Thoracic aorta (tissue), 2 donors: ENCODE measurements around the gene GATM. TPM values are rescaled to one million over a fixed set of nuclear protein-coding genes. Genes with fewer than 3 reads are reported as not detected.

Experiments
- ATAC-seq: fragments of 150-250 bp; one replicate; pipeline ENCODE4 v1.8.0; 2017; ENCODE audit warnings: low read depth; ENCODE audit not compliant: insufficient number of reproducible peaks, low FRiP score
- DNase-seq: peaks from one replicate; pipeline ENCODE4 v3.0.0-alpha.2; 2020; ENCODE audit warnings: low spot score
- H3K27ac ChIP-seq, 2 donors: fragments of 200-600 bp; sonication (generic); 1 replicate in 1 of 2; 2 replicates in 1 of 2; pipeline ENCODE4 v1.5.1; 2016; ENCODE audit warnings: mild to moderate bottlenecking in 2 of 2, moderate library complexity in 2 of 2
- H3K27me3 ChIP-seq: fragments of 200-600 bp; sonication (generic); replicated peaks from 2 replicates; pipeline ENCODE4 v1.6.0; 2016; ENCODE audit warnings: mild to moderate bottlenecking; ENCODE audit not compliant: insufficient read depth
- H3K36me3 ChIP-seq: fragments of 200-600 bp; sonication (generic); one replicate; pipeline ENCODE4 v1.5.1; 2016
- H3K4me1 ChIP-seq, 2 donors: fragments of 200-600 bp; sonication (generic); 1 replicate in 1 of 2; 2 replicates in 1 of 2; pipeline versions ENCODE4 v1.5.1 to v1.6.0; 2016; ENCODE audit warnings: low read depth in 2 of 2, mild to moderate bottlenecking in 1 of 2; ENCODE audit not compliant: control insufficient read depth in 1 of 2
- H3K4me3 ChIP-seq: fragments of 200-600 bp; sonication (generic); 2 replicates; pipeline ENCODE4 v1.5.1; 2016; ENCODE audit warnings: mild to moderate bottlenecking
- H3K9me3 ChIP-seq: fragments of 200-600 bp; sonication (generic); 2 replicates; pipeline ENCODE4 v1.5.1; 2016
- CTCF ChIP-seq: fragments of 200-600 bp; sonication (generic); IDR thresholded peaks from one replicate; pipeline ENCODE4 v1.5.1; 2019; ENCODE audit warnings: antibody characterized with exemption
- total RNA-seq, 2 donors: library from RNA; depleted of rRNA; stranded (reverse); fragments of >200 nt; gene quantifications; one replicate each; pipeline versions ENCODE4 v1.1.0 to v1.2.3, GENCODE V29; 2016

The GATM gene
- total RNA-seq, 2 donors from 2014 or later, result 25.0 to 27.6 TPM

GRCh38 chr15:45393851-45394250, 15.5 kb upstream of the GATM start:
- TF ChIP-seq CTCF, result no peak
- no peak overlapping the region for H3K27ac ChIP-seq
- no peaks in the 10 kb centered on the region for H3K36me3 ChIP-seq
- no peak overlapping the region for H3K4me3 ChIP-seq
- H3K4me1 ChIP-seq, result no peaks in the 10 kb centered on the region
- H3K27me3 ChIP-seq, result no peaks in the 10 kb centered on the region
- no peak for DNase-seq
- no peaks in the 10 kb centered on the region for H3K9me3 ChIP-seq
- no peak for ATAC-seq

- no peak overlapping the region for H3K4me3 ChIP-seq
- no peaks in the 10 kb centered on the region for H3K36me3 ChIP-seq
- no peaks in the 10 kb centered on the region for H3K27me3 ChIP-seq
- H3K4me1 ChIP-seq, result no peaks in the 10 kb centered on the region
- TF ChIP-seq CTCF, result no peak
- no peaks in the 10 kb centered on the region for H3K9me3 ChIP-seq
- no peak for ATAC-seq
- no peak overlapping the region for H3K27ac ChIP-seq
- DNase-seq, result no peak
These were observed 14.2 kb upstream of the GATM start for GRCh38 chr15:45392584-45392855.

- Histone ChIP-seq H3K27me3 (no peaks in the 10 kb centered on the region), H3K9me3 (no peaks in the 10 kb centered on the region), H3K4me3 (no peak overlapping the region), H3K36me3 (no peaks in the 10 kb centered on the region), H3K27ac (no peak overlapping the region), H3K4me1 (no peaks in the 10 kb centered on the region)
- DNase-seq (no peak), ATAC-seq (no peak)
- TF ChIP-seq CTCF, result no peak
These were observed 13.6 kb upstream of the GATM start for GRCh38 chr15:45391746-45392583.

GRCh38 chr15:45389351-45389750, 11.0 kb upstream of the GATM start:
- H3K36me3 ChIP-seq, result no peaks in the 10 kb centered on the region
- TF ChIP-seq CTCF, result no peak
- no peak overlapping the region for H3K27ac ChIP-seq
- ATAC-seq, result no peak
- H3K9me3 ChIP-seq, result no peaks in the 10 kb centered on the region
- H3K27me3 ChIP-seq, result no peaks in the 10 kb centered on the region
- H3K4me1 ChIP-seq, result no peaks in the 10 kb centered on the region
- DNase-seq, result no peak
- H3K4me3 ChIP-seq, result no peak overlapping the region

GRCh38 chr15:45387380-45388007, 9.2 kb upstream of the GATM start:
- ATAC-seq, result no peak

More at GRCh38 chr15:45387380-45388007, 9.2 kb upstream of the GATM start:
- Histone ChIP-seq H3K27me3 (no peaks in the 10 kb centered on the region), H3K27ac (no peak overlapping the region), H3K4me3 (no peak overlapping the region), H3K9me3 (no peaks in the 10 kb centered on the region), H3K36me3 (no peaks in the 10 kb centered on the region), H3K4me1 (no peaks in the 10 kb centered on the region)
- TF ChIP-seq CTCF, result no peak
- no peak for DNase-seq
